ENCODE data around the gene LRFN2. TPM values are rescaled to one million over a fixed set of nuclear protein-coding genes. Genes with fewer than 3 reads are reported as not detected.

The LRFN2 gene
- total and polyA plus RNA-seq, 2 of the 8 experiments (the other 6 are each of a cell fraction or from before 2014, with no cell fraction given), result 2.3 TPM

DNA sequence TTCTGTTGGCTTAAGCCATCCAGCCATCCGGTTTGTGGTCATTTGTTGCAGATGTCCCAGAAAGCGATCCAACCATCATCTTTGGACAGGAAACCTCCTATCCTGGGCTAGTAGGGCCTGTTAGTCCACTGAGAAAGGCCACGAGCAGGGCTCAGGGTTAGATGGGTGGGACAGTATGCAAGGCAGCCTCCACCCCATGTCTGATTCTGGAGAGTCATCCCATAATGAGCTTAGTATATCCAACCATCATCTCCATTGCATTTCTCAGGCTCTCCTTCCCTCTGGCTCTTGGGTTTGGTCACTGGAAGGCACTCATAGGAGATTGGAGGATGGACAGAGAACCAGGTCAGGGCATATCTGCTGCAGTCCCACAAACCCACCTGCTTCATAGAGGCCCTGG, 117.8 kb downstream of the LRFN2 start:
- no peaks in the 10 kb centered on the region for H3K79me1 ChIP-seq (ENCODE audit: low read depth, low read length)
- H3K27ac ChIP-seq (ENCODE audit: low read depth, low read length), result no peak overlapping the region
- H3K18ac ChIP-seq (ENCODE audit: extremely low read depth, low read length), result no peak overlapping the region
- H3K56ac ChIP-seq (replicated peaks; ENCODE audit: insufficient read length, low read depth, low read length), result no peak overlapping the region
- H4K5ac ChIP-seq (ENCODE audit: insufficient read length, low read depth, low read length), result no peak overlapping the region
- H2BK12ac ChIP-seq (ENCODE audit: low read depth, low read length), result no peak overlapping the region
- no peaks in the 10 kb centered on the region for H3K36me3 ChIP-seq (ENCODE audit: control insufficient read depth in 2 of 4, insufficient read depth in 4 of 4, low read length in 3 of 4)
- no peaks in the 10 kb centered on the region for H3K9me3 ChIP-seq (ENCODE audit: insufficient read depth in 2 of 2, low read depth in 1 of 2, low read length in 1 of 2)
- 0 out of 2 replicates have a peak overlapping the region, but pooled peaks have one; percentile 21 for H2BK15ac ChIP-seq (ENCODE audit: low read length)
- H2BK120ac ChIP-seq (replicated peaks; ENCODE audit: low read depth, low read length), result no peak overlapping the region
- no peaks in the 10 kb centered on the region; a peak in 6 of 7 replicates for H3K27me3 ChIP-seq (replicated peaks in 1 of 4; ENCODE audit: control insufficient read depth in 3 of 4, extremely low read depth in 1 of 4, insufficient read depth in 3 of 4, low read length in 3 of 4)
- no peak overlapping the region for H2AK5ac ChIP-seq (ENCODE audit: low read depth, low read length)
- no peak overlapping the region for H3K23ac ChIP-seq (ENCODE audit: insufficient read length)
- CTCF ChIA-PET (ENCODE audit: partially characterized antibody), result interaction anchor here (0.6 to 1.2 kb wide), 2 partner anchors 12 to 119 kb away, joined by 3 to 4 read pairs; no protein-coding TSS in a partner anchor
- no peak overlapping the region for H3K14ac ChIP-seq (ENCODE audit: insufficient read length)
- H3K4ac ChIP-seq (replicated peaks; ENCODE audit: insufficient read length, low read depth, low read length), result no peak overlapping the region
- DNase-seq (ENCODE audit: low read depth in 1 of 2, low spot score in 2 of 2) (no peak), FAIRE-seq (no peak)
- H2AFZ ChIP-seq (ENCODE audit: low read length), result no peak overlapping the region
- no peaks in the 10 kb centered on the region for H3K79me2 ChIP-seq (ENCODE audit: control insufficient read depth in 1 of 2, insufficient read depth in 2 of 2, low read length in 2 of 2)
- no peak overlapping the region for H3K9ac ChIP-seq (replicated peaks in 1 of 4; ENCODE audit: extremely low read depth in 1 of 4, low read depth in 3 of 4, low read length in 3 of 4)
- no peak overlapping the region for H4K8ac ChIP-seq (ENCODE audit: extremely low read depth, insufficient read depth, low read length)
- H4K20me1 ChIP-seq (replicated peaks in 1 of 2; ENCODE audit: control insufficient read depth in 1 of 2, insufficient read depth in 2 of 2, low read length in 2 of 2), result no peaks in the 10 kb centered on the region
- H3K4me2 ChIP-seq (ENCODE audit: insufficient read depth in 1 of 2, low read depth in 2 of 2, low read length in 2 of 2), result no peak overlapping the region
- POLR2A ChIA-PET (ENCODE audit: partially characterized antibody), result no interaction called here
- H4K91ac ChIP-seq (replicated peaks; ENCODE audit: insufficient read length, low read length), result no peak overlapping the region
- 68% methylated on average over 3 of the region's 3 CpGs; no CpG with 5 or more reads in 1 of the 2 experiments for WGBS, 2 experiments (ENCODE audit: extremely low coverage in 1 of 2, insufficient coverage in 1 of 2, insufficient read length in 1 of 2, insufficient replicate concordance in 2 of 2, low coverage in 1 of 2, low lambda C conversion rate in 2 of 2, missing lambda C conversion rate in 1 of 2)
- H3K23me2 ChIP-seq (ENCODE audit: low read depth, low read length), result no peaks in the 10 kb centered on the region; the same call in 1 of the 2 replicates
- no peak overlapping the region for H3K4me3 ChIP-seq (ENCODE audit: extremely low read depth in 1 of 4, insufficient read depth in 2 of 4, low read depth in 3 of 4, low read length in 4 of 4)
- no peak overlapping the region for H2BK5ac ChIP-seq (ENCODE audit: low read depth, low read length)
- peaks cover 0 to 3% (median 1%) of the 10 kb centered on the region in 4 experiments; a peak in 3 of 7 replicates for H3K4me1 ChIP-seq (replicated peaks in 1 of 4; ENCODE audit: control insufficient read depth in 3 of 4, insufficient read depth in 4 of 4, low read length in 3 of 4)
- H2BK20ac ChIP-seq (ENCODE audit: low read length), result no peak overlapping the region
- TF ChIP-seq BACH1 (IDR thresholded peaks at IDR 0.05; ENCODE audit: low read length) (no peak), ZNF274 (IDR thresholded peaks at IDR 0.05; ENCODE audit: borderline replicate concordance, extremely low read depth, low read length) (no peak), TEAD4 (IDR thresholded peaks at IDR 0.05; ENCODE audit: low read depth, low read length) (no peak), CBX5 (IDR thresholded peaks at IDR 0.05; ENCODE audit: low read depth, low read length) (no peak), RNF2 (IDR thresholded peaks at IDR 0.05; ENCODE audit: borderline replicate concordance, low read depth, low read length, missing control alignments, poor library complexity, severe bottlenecking) (no peak), EZH2 (IDR thresholded peaks at IDR 0.05; ENCODE audit: low read depth, low read length, severe bottlenecking) (no peak), RXRA (IDR thresholded peaks at IDR 0.05; ENCODE audit: insufficient read depth, low read depth, low read length) (no peak), SRF (IDR thresholded peaks at IDR 0.05; ENCODE audit: low read depth, low read length) (no peak), POLR2A (IDR thresholded peaks at IDR 0.05; ENCODE audit: control extremely low read depth in 1 of 2, low read depth in 2 of 2, low read length in 2 of 2) (no peak), YY1 (IDR thresholded peaks at IDR 0.05; ENCODE audit: low read depth, low read length) (no peak), CREB1 (IDR thresholded peaks at IDR 0.05) (no peak), POU5F1 (IDR thresholded peaks at IDR 0.05; ENCODE audit: low read depth, low read length) (no peak), SIN3A (conservative IDR thresholded peaks at IDR 0.05 in 1 of 2, IDR thresholded peaks at IDR 0.05 in 1 of 2; ENCODE audit: low read depth in 1 of 2, low read length in 2 of 2) (no peak), SAP30 (IDR thresholded peaks at IDR 0.05; ENCODE audit: insufficient read depth, insufficient replicate concordance, low read length) (no peak), CHD2 (IDR thresholded peaks at IDR 0.05; ENCODE audit: low read length) (no peak)

All from H1 (cell line).